ENCODE results near the gene HDLBP. TPM values are rescaled to one million over a fixed set of nuclear protein-coding genes. Genes with fewer than 3 reads are reported as not detected.
A peak's percentile ranks its signal among the peaks of the same experiment; 100 is the strongest.

HDLBP gene
- total RNA-seq, 1 donor, result 1,418 TPM

DNA sequence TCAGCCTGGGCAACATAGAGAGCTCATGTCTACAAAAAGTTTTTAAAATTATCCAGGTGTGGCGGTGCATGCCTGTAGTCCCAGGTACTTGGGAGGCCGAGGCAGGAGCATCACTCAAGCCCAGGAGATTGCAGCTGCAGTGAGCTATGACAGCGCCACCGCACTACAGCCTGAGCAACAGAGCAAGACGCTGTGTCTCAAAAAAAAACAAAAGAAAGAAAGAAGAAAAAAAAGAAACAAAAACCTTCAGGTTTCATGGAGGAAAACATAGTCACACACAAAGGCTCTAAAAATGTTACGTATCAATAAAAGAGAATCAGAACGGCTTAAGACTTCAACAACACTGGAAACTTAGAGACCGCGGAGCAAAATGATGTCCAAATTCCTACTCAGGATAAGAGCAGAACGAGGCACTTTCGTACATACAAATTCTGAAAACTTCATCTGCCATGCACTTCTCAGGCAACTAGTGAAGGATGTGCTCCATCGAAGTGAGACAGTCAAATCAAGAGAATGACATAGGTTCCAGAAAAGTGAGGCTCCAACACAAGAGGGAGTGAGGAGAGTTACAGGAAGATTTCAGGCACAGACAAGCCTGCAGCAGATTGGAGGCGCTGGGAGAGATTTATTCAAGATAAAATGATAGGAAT, 4.4 kb downstream of the HDLBP start:
- Histone ChIP-seq H3K4me2 (ENCODE audit: insufficient read depth, low read length) (no peak overlapping the region), H3K4me3 (ENCODE audit: insufficient read depth, low read length) (no peak overlapping the region), H3K27ac (ENCODE audit: low read depth, low read length) (no peak overlapping the region), H3K4me1 (ENCODE audit: insufficient read depth, low read length) (peaks cover 34% of the 10 kb centered on the region), H3K27me3 (ENCODE audit: insufficient read depth, low read length) (no peaks in the 10 kb centered on the region), H3K9me3 (ENCODE audit: low read depth, low read length) (no peaks in the 10 kb centered on the region), H3K79me2 (ENCODE audit: insufficient read depth, low read length) (peaks cover 95% of the 10 kb centered on the region), H4K20me1 (ENCODE audit: insufficient read depth, low read length) (peaks cover 53% of the 10 kb centered on the region), H2AFZ (ENCODE audit: low read length) (no peak overlapping the region), H3K36me3 (ENCODE audit: insufficient read depth, low read length) (no peaks in the 10 kb centered on the region)
- DNase-seq (ENCODE audit: insufficient read length, low spot score, missing footprints), result no peak
- TF ChIP-seq, protein P1, sequence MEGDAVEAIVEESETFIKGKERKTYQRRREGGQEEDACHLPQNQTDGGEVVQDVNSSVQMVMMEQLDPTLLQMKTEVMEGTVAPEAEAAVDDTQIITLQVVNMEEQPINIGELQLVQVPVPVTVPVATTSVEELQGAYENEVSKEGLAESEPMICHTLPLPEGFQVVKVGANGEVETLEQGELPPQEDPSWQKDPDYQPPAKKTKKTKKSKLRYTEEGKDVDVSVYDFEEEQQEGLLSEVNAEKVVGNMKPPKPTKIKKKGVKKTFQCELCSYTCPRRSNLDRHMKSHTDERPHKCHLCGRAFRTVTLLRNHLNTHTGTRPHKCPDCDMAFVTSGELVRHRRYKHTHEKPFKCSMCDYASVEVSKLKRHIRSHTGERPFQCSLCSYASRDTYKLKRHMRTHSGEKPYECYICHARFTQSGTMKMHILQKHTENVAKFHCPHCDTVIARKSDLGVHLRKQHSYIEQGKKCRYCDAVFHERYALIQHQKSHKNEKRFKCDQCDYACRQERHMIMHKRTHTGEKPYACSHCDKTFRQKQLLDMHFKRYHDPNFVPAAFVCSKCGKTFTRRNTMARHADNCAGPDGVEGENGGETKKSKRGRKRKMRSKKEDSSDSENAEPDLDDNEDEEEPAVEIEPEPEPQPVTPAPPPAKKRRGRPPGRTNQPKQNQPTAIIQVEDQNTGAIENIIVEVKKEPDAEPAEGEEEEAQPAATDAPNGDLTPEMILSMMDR (IDR thresholded peaks at IDR 0.05; ENCODE audit: extremely low read depth, low read depth, low read length), result no peak

DNA sequence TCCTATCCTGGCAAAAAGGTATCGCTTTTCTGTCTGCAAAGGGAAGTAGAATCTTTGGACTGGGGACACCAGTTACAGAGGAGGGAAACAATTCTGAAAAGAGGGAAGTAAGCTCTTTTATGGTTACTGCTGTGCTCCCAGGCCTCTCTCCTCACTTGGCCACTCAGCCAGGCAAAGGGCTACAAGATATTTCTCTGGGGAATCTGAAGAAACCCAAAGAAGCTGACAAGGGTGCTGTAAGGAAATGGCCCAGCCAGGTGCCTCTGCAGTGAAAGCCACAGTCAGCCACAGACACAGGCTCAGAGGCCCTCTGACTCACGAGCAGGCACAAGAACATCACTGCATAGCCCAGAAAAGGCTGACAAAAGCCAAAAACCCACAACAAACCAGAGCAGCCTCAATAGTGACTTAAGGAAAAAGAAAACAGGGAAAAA, 5.8 kb downstream of the HDLBP start:
- Histone ChIP-seq H3K27ac (ENCODE audit: low read depth, low read length) (peak overlapping the region; percentile 32), H3K27me3 (ENCODE audit: insufficient read depth, low read length) (no peaks in the 10 kb centered on the region), H3K9me3 (ENCODE audit: low read depth, low read length) (no peaks in the 10 kb centered on the region), H2AFZ (ENCODE audit: low read length) (no peak overlapping the region), H3K36me3 (ENCODE audit: insufficient read depth, low read length) (no peaks in the 10 kb centered on the region), H3K4me1 (ENCODE audit: insufficient read depth, low read length) (peaks cover 36% of the 10 kb centered on the region), H3K4me3 (ENCODE audit: insufficient read depth, low read length) (no peak overlapping the region), H3K4me2 (ENCODE audit: insufficient read depth, low read length) (no peak overlapping the region), H3K79me2 (ENCODE audit: insufficient read depth, low read length) (peaks cover 99% of the 10 kb centered on the region), H4K20me1 (ENCODE audit: insufficient read depth, low read length) (peaks cover 62% of the 10 kb centered on the region)
- peak; percentile 85 for DNase-seq (ENCODE audit: insufficient read length, low spot score, missing footprints)
- TF ChIP-seq, protein P1 (IDR thresholded peaks at IDR 0.05; ENCODE audit: extremely low read depth, low read depth, low read length), result no peak

DNA sequence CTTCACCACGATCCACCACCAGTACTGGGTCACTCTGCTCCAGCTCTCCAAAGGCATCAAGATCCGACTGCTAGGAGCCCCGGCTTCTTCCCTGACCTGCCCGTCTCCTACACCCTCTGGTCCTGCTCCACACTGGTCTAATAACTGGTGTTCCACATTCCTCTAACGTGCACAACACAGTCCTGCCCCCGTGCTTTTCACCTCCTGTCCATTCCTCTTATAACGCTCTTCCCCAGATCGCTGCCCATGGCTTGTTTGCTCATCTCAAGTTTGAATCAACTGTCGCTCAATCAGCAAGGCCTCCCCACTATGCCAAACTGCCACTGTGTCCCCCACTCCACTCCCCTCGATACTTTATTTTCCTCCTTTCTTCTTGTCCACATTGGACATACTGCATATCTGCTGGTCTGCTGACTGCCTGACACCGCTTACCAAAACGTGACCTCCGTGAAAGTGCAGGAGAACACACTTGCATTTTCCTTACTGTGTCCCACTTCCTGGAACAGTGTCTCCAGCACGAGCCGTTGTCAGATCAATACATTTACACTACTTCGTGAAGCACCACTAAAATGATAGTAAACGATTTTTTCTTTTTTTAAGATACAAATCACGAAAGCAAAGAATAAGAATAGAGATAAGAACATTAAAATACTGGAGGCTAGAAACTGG, 6.5 kb downstream of the HDLBP start:
- Histone ChIP-seq H3K27ac (ENCODE audit: low read depth, low read length) (peak overlapping the region; percentile 11), H3K36me3 (ENCODE audit: insufficient read depth, low read length) (no peaks in the 10 kb centered on the region), H3K27me3 (ENCODE audit: insufficient read depth, low read length) (no peaks in the 10 kb centered on the region), H3K4me1 (ENCODE audit: insufficient read depth, low read length) (peaks cover 33% of the 10 kb centered on the region), H4K20me1 (ENCODE audit: insufficient read depth, low read length) (peaks cover 69% of the 10 kb centered on the region), H3K4me3 (ENCODE audit: insufficient read depth, low read length) (no peak overlapping the region), H3K79me2 (ENCODE audit: insufficient read depth, low read length) (peaks cover 99% of the 10 kb centered on the region), H3K9me3 (ENCODE audit: low read depth, low read length) (no peaks in the 10 kb centered on the region), H3K4me2 (ENCODE audit: insufficient read depth, low read length) (no peak overlapping the region), H2AFZ (ENCODE audit: low read length) (no peak overlapping the region)
- TF ChIP-seq, protein P1 (IDR thresholded peaks at IDR 0.05; ENCODE audit: extremely low read depth, low read depth, low read length), result no peak
- no peak for DNase-seq (ENCODE audit: insufficient read length, low spot score, missing footprints)

DNA sequence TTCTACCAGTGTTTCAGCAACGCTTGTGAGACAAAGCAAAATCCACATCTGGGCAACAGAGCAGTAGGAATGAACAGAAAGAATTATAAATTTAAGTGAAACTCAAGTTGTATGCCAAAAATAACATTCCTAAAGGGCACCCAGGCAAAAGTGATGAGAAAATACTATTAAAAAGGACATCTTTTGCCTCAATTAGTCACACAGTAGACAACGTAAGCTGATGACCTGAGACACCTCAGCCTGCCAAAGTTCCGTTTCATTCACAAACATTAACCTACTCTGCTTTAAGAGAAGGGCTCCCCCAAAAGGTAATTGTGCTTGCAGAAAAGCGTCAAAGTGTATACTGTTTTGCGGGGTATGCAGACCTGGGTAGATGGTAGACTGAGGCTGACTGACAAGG, 7.2 kb downstream of the HDLBP start:
- Histone ChIP-seq H2AFZ (ENCODE audit: low read length) (no peak overlapping the region), H3K4me2 (ENCODE audit: insufficient read depth, low read length) (no peak overlapping the region), H3K4me1 (ENCODE audit: insufficient read depth, low read length) (peaks cover 27% of the 10 kb centered on the region), H3K27me3 (ENCODE audit: insufficient read depth, low read length) (no peaks in the 10 kb centered on the region), H3K79me2 (ENCODE audit: insufficient read depth, low read length) (peaks cover 99% of the 10 kb centered on the region), H3K4me3 (ENCODE audit: insufficient read depth, low read length) (no peak overlapping the region), H3K27ac (ENCODE audit: low read depth, low read length) (peak overlapping the region; percentile 30), H3K9me3 (ENCODE audit: low read depth, low read length) (no peaks in the 10 kb centered on the region), H4K20me1 (ENCODE audit: insufficient read depth, low read length) (peaks cover 75% of the 10 kb centered on the region), H3K36me3 (ENCODE audit: insufficient read depth, low read length) (no peaks in the 10 kb centered on the region)
- TF ChIP-seq, protein P1 (IDR thresholded peaks at IDR 0.05; ENCODE audit: extremely low read depth, low read depth, low read length), result no peak
- DNase-seq (ENCODE audit: insufficient read length, low spot score, missing footprints), result peak; percentile 86

Measured in osteoblast (primary cell).